H9 (cell line): Measurements from ENCODE around the gene HS3ST6. TPM values are rescaled to one million over a fixed set of nuclear protein-coding genes. Genes with fewer than 3 reads are reported as not detected.

ENCODE experiments used
- DNase-seq: peaks from one replicate; pipeline ENCODE4 v3.0.0-alpha.2; 2017
- H2AFZ ChIP-seq: one replicate; pipeline ENCODE4 v1.6.1; 2013; ENCODE audit warnings: mild to moderate bottlenecking, low read length, control low read depth, moderate library complexity
- H2AK5ac ChIP-seq: 2 replicates; pipeline ENCODE4 v1.6.1; 2013; ENCODE audit warnings: low read length, control low read depth, mixed read lengths; ENCODE audit not compliant: insufficient read length
- H2BK120ac ChIP-seq: one replicate; pipeline ENCODE4 v1.6.1; 2013; ENCODE audit warnings: low read depth, mild to moderate bottlenecking, low read length, control low read depth, inconsistent platforms; ENCODE audit not compliant: poor library complexity, severe bottlenecking
- H2BK12ac ChIP-seq: 2 replicates; pipeline ENCODE4 v1.6.1; 2013; ENCODE audit warnings: low read length, control low read depth, mixed read lengths, low read depth; ENCODE audit not compliant: insufficient read length
- H2BK15ac ChIP-seq: 2 replicates; pipeline ENCODE4 v1.6.1; 2013; ENCODE audit warnings: low read depth, low read length, control low read depth
- H2BK20ac ChIP-seq: one replicate; pipeline ENCODE4 v1.6.1; 2013; ENCODE audit warnings: low read depth, mild to moderate bottlenecking, low read length, control low read depth, inconsistent platforms; ENCODE audit not compliant: poor library complexity, severe bottlenecking
- H2BK5ac ChIP-seq: 2 replicates; pipeline ENCODE4 v1.6.1; 2013; ENCODE audit warnings: low read length, control low read depth, mixed read lengths; ENCODE audit not compliant: insufficient read length
- H3K14ac ChIP-seq: 2 replicates; pipeline ENCODE4 v1.6.1; 2013; ENCODE audit warnings: low read length, control low read depth; ENCODE audit not compliant: insufficient read depth
- H3K18ac ChIP-seq: 2 replicates; pipeline ENCODE4 v1.6.1; 2013; ENCODE audit warnings: low read depth, mild to moderate bottlenecking, mixed read lengths, low read length, control low read depth; ENCODE audit not compliant: insufficient read length
- H3K23ac ChIP-seq: 2 replicates; pipeline ENCODE4 v1.6.1; 2013; ENCODE audit warnings: low read length, control low read depth, mixed read lengths, low read depth; ENCODE audit not compliant: insufficient read length
- H3K23me2 ChIP-seq: 2 replicates; pipeline ENCODE4 v1.6.1; 2013; ENCODE audit warnings: low read depth, mild to moderate bottlenecking, mixed read lengths, low read length, control low read depth; ENCODE audit not compliant: insufficient read length, poor library complexity, severe bottlenecking
- H3K27ac ChIP-seq: 2 replicates; pipeline ENCODE4 v1.5.1; 2013; ENCODE audit warnings: low read length, control low read depth, mixed read lengths, low read depth; ENCODE audit not compliant: insufficient read length
- H3K27me3 ChIP-seq: 2 replicates; pipeline ENCODE4 v1.6.1; 2013; ENCODE audit warnings: low read length, control low read depth, inconsistent platforms; ENCODE audit not compliant: insufficient read depth
- H3K4ac ChIP-seq: 2 replicates; pipeline ENCODE4 v1.6.1; 2013; ENCODE audit warnings: low read depth, mild to moderate bottlenecking, control low read depth, inconsistent platforms, low read length, moderate library complexity
- H3K4me1 ChIP-seq: 2 replicates; pipeline ENCODE4 v1.6.1; 2013; ENCODE audit warnings: low read length, control low read depth, inconsistent platforms; ENCODE audit not compliant: insufficient read depth
- H3K4me2 ChIP-seq: 2 replicates; pipeline ENCODE4 v1.6.1; 2013; ENCODE audit warnings: low read length, control low read depth, mixed read lengths; ENCODE audit not compliant: insufficient read length, insufficient read depth
- H3K56ac ChIP-seq: 2 replicates; pipeline ENCODE4 v1.6.1; 2013; ENCODE audit warnings: low read depth, mild to moderate bottlenecking, mixed read lengths, low read length, control low read depth; ENCODE audit not compliant: insufficient read length
- H3K79me1 ChIP-seq: 2 replicates; pipeline ENCODE4 v1.6.1; 2013; ENCODE audit warnings: low read depth, mild to moderate bottlenecking, moderate library complexity, low read length, control low read depth, inconsistent platforms; ENCODE audit not compliant: insufficient read depth, poor library complexity, severe bottlenecking
- H3K79me2 ChIP-seq: 2 replicates; pipeline ENCODE4 v1.6.1; 2013; ENCODE audit warnings: low read length, control low read depth, inconsistent platforms; ENCODE audit not compliant: insufficient read depth
- H3K9ac ChIP-seq: 2 replicates; pipeline ENCODE4 v1.6.1; 2013; ENCODE audit warnings: low read length, control low read depth, mixed read lengths; ENCODE audit not compliant: insufficient read length; ENCODE audit errors: extremely low read depth
- H3K9me3 ChIP-seq: one replicate; pipeline ENCODE4 v1.6.1; 2013; ENCODE audit warnings: low read depth, low read length, inconsistent platforms; ENCODE audit not compliant: control insufficient read depth
- H3T11ph ChIP-seq: one replicate; pipeline ENCODE4 v1.6.1; 2013; ENCODE audit warnings: mild to moderate bottlenecking, low read length, control low read depth, inconsistent platforms
- H4K20me1 ChIP-seq: one replicate; pipeline ENCODE4 v1.6.1; 2013; ENCODE audit not compliant: control insufficient read depth, insufficient read length, insufficient read depth
- H4K5ac ChIP-seq: 2 replicates; pipeline ENCODE4 v1.6.1; 2013; ENCODE audit warnings: low read depth, mild to moderate bottlenecking, mixed read lengths, low read length, control low read depth; ENCODE audit not compliant: insufficient read length
- H4K8ac ChIP-seq: replicated peaks from 2 replicates; pipeline ENCODE4 v1.6.1; 2013; ENCODE audit warnings: low read length, control low read depth, mixed read lengths, low read depth; ENCODE audit not compliant: insufficient read length
- H4K91ac ChIP-seq: 2 replicates; pipeline ENCODE4 v1.6.1; 2013; ENCODE audit warnings: low read depth, mild to moderate bottlenecking, moderate library complexity, mixed read lengths, low read length, control low read depth; ENCODE audit not compliant: insufficient read length
- H3K27ac Mint-ChIP-seq, 3 experiments: 2 replicates in 2 of 3; 3 replicates in 1 of 3; pipeline ENCODE4 v1.8.0; 2020 to 2021; ENCODE audit warnings: mixed read lengths in 3 of 3, mild to moderate bottlenecking in 1 of 3, moderate library complexity in 1 of 3
- H3K27me3 Mint-ChIP-seq: 2 replicates; pipeline ENCODE4 v1.8.0; 2021; ENCODE audit warnings: low read depth, mild to moderate bottlenecking, moderate library complexity, mixed read lengths
- H3K36me3 Mint-ChIP-seq, 3 experiments: 2 replicates in 2 of 3; 3 replicates in 1 of 3; pipeline ENCODE4 v1.8.0; 2020 to 2021; ENCODE audit warnings: low read depth in 3 of 3, mixed read lengths in 3 of 3; ENCODE audit not compliant: insufficient read depth in 1 of 3
- H3K4me1 Mint-ChIP-seq, 2 experiments: 2 replicates each; pipeline ENCODE4 v1.8.0; 2020; ENCODE audit warnings: mixed read lengths in 2 of 2
- H3K4me3 Mint-ChIP-seq, 2 experiments: 2 replicates in 1 of 2; 3 replicates in 1 of 2; pipeline ENCODE4 v1.8.0; 2020 to 2021; ENCODE audit warnings: mild to moderate bottlenecking in 2 of 2, mixed read lengths in 2 of 2, moderate library complexity in 1 of 2
- H3K9me3 Mint-ChIP-seq, 2 experiments: 2 replicates in 1 of 2; 3 replicates in 1 of 2; pipeline ENCODE4 v1.8.0; 2020; ENCODE audit warnings: mild to moderate bottlenecking in 2 of 2, mixed read lengths in 2 of 2, moderate library complexity in 1 of 2
- WGBS: extraction: QIAGEN DNeasy Blood & Tissue Kit; methylation state at CpG from one replicate; pipeline ENCODE4 v1.1.7; 2013; ENCODE audit warnings: missing lambda C conversion rate, low lambda C conversion rate, mixed read lengths; ENCODE audit not compliant: insufficient read length; ENCODE audit errors: extremely low coverage; 5-methylcytosine and 5-hydroxymethylcytosine counted together
- total RNA-seq: library from RNA; stranded (reverse); gene quantifications from 2 replicates; pipeline ENCODE4 v1.2.1, GENCODE V29; 2021
- TF ChIP-seq, protein P1 (sequence below): fragments of 200-600 bp; sonication (generic); conservative IDR thresholded peaks from 3 replicates; pipeline ENCODE4 v1.8.0; 2021; ENCODE audit warnings: antibody characterized with exemption, mild to moderate bottlenecking

The HS3ST6 gene
- total RNA-seq, 1 experiment from 2014 or later = not detected

GRCh38 chr16:1929105-1929504 is 10.9 kb upstream of the HS3ST6 start:
- peaks cover 0 to 3% of the 10 kb centered on the region in 2 experiments; a peak in 1 of 5 replicates for H3K9me3 Mint-ChIP-seq

More at GRCh38 chr16:1929105-1929504, 10.9 kb upstream of the HS3ST6 start:
- no peak overlapping the region for H4K5ac ChIP-seq
- H2AFZ ChIP-seq = no peak overlapping the region
- no peaks in the 10 kb centered on the region for H4K20me1 ChIP-seq
- no peak overlapping the region for H3K23ac ChIP-seq
- Mint-ChIP-seq H3K4me1 (peaks cover 2 to 21% of the 10 kb centered on the region in 2 experiments), H3K27ac (no peak overlapping the region), H3K4me3 (peak overlapping the region; percentile 56 to 77), H3K27me3 (peaks cover 39% of the 10 kb centered on the region), H3K36me3 (no peaks in the 10 kb centered on the region)
- peaks cover 3% of the 10 kb centered on the region for H3K23me2 ChIP-seq
- WGBS = no CpG with 5 or more reads among the region's 11 CpGs
- no peaks in the 10 kb centered on the region for H3K9me3 ChIP-seq
- no peak overlapping the region for H3K4ac ChIP-seq
- no peak overlapping the region for H2BK120ac ChIP-seq
- no peak overlapping the region for H3K18ac ChIP-seq
- no peak overlapping the region for H3K9ac ChIP-seq
- H3K79me2 ChIP-seq = no peaks in the 10 kb centered on the region
- H3K27me3 ChIP-seq = no peaks in the 10 kb centered on the region; the same call in 1 of the 2 replicates
- H3K4me1 ChIP-seq = no peaks in the 10 kb centered on the region
- H4K91ac ChIP-seq = no peak overlapping the region
- no peak overlapping the region for H2BK12ac ChIP-seq
- no peak overlapping the region for H2AK5ac ChIP-seq
- peak overlapping the region; percentile 49 for H3K4me2 ChIP-seq
- H3K14ac ChIP-seq = no peak overlapping the region
- no peak overlapping the region for H2BK15ac ChIP-seq
- no peak overlapping the region for H2BK5ac ChIP-seq
- H3K27ac ChIP-seq = no peak overlapping the region
- no peak overlapping the region for H3T11ph ChIP-seq
- no peak overlapping the region for H4K8ac ChIP-seq
- TF ChIP-seq, protein P1, sequence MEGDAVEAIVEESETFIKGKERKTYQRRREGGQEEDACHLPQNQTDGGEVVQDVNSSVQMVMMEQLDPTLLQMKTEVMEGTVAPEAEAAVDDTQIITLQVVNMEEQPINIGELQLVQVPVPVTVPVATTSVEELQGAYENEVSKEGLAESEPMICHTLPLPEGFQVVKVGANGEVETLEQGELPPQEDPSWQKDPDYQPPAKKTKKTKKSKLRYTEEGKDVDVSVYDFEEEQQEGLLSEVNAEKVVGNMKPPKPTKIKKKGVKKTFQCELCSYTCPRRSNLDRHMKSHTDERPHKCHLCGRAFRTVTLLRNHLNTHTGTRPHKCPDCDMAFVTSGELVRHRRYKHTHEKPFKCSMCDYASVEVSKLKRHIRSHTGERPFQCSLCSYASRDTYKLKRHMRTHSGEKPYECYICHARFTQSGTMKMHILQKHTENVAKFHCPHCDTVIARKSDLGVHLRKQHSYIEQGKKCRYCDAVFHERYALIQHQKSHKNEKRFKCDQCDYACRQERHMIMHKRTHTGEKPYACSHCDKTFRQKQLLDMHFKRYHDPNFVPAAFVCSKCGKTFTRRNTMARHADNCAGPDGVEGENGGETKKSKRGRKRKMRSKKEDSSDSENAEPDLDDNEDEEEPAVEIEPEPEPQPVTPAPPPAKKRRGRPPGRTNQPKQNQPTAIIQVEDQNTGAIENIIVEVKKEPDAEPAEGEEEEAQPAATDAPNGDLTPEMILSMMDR = no peak
- no peaks in the 10 kb centered on the region for H3K79me1 ChIP-seq
- H2BK20ac ChIP-seq = no peak overlapping the region
- H3K56ac ChIP-seq = no peak overlapping the region
- DNase-seq = no peak
